ENCODE data around the gene CHRD.

Gene CHRD

GRCh38 chr3:184380185-184380626 is 352 bp downstream of the CHRD start:
- FAIRE-seq (no peak), DNase-seq (ENCODE audit: insufficient read length, low spot score) (peak; percentile 81)
- TF ChIP-seq CTCF (IDR thresholded peaks at IDR 0.05; ENCODE audit: insufficient read depth, missing control alignments): no peak

DNA sequence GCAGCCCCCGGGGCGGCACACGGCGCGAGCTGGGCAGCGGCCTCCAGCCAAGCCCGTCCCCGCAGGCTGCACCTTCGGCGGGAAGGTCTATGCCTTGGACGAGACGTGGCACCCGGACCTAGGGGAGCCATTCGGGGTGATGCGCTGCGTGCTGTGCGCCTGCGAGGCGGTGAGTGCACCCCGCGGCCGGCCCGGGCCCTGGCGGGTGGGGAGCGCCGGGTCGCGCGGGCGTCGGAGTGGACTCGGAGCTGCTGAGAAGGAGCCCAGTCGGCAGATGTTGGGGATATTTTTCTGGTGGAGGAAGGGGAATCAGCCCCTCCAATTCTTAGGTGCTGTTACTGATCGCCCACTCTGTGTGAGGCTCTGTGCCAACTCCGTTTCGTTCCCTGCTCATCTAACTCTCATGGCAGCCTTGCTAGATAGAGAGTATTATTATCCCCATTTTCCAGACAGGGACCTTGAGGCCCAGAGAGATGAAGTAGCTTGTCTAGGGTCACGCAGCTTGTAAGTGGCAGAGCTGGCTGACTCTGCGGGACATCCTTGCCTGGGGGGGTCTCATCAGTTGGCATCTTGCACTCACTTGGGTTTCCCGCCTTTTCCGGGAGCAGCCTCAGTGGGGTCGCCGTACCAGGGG is 890 bp downstream of the CHRD start:
- no peak for DNase-seq (ENCODE audit: insufficient read length, low spot score)
- FAIRE-seq: no peak
- no peak for TF ChIP-seq CTCF (IDR thresholded peaks at IDR 0.05; ENCODE audit: insufficient read depth, missing control alignments)

DNA sequence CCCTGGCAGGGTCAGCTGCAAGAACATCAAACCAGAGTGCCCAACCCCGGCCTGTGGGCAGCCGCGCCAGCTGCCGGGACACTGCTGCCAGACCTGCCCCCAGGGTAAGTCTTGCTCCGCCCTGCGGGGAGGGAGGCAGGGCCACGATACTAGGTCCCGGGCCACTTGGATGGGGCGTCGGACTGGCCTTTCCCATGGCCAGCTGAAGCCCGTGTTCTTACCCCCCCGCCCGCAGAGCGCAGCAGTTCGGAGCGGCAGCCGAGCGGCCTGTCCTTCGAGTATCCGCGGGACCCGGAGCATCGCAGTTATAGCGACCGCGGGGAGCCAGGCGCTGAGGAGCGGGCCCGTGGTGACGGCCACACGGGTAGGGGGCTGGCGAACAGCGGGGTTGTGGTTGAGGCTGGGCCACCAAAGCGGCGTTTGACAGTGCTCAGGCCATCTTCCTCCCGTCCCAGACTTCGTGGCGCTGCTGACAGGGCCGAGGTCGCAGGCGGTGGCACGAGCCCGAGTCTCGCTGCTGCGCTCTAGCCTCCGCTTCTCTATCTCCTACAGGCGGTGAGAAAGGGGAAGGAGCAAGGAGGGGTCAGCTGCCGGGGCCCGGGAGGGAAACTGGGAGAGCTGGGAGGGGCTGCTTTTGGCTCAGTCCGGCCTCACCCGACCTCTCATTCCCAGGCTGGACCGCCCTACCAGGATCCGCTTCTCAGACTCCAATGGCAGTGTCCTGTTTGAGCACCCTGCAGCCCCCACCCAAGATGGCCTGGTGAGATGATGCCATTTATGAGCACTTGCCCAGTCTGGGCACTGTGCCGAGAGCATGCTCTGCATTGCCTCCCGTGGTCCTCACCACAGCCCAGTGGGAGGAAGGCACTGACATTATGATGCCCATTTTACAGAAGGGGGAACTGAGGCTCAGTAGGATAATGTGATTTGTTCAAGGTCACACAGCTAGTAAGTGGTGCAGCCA is 1.7 kb downstream of the CHRD start:
- no peak for FAIRE-seq
- no peak for TF ChIP-seq CTCF (IDR thresholded peaks at IDR 0.05; ENCODE audit: insufficient read depth, missing control alignments)
- DNase-seq (ENCODE audit: insufficient read length, low spot score): no peak

GRCh38 chr3:184382326-184383032 is 2.6 kb downstream of the CHRD start:
- FAIRE-seq: no peak
- TF ChIP-seq CTCF (IDR thresholded peaks at IDR 0.05; ENCODE audit: insufficient read depth, missing control alignments): no peak
- DNase-seq (ENCODE audit: insufficient read length, low spot score): no peak

DNA sequence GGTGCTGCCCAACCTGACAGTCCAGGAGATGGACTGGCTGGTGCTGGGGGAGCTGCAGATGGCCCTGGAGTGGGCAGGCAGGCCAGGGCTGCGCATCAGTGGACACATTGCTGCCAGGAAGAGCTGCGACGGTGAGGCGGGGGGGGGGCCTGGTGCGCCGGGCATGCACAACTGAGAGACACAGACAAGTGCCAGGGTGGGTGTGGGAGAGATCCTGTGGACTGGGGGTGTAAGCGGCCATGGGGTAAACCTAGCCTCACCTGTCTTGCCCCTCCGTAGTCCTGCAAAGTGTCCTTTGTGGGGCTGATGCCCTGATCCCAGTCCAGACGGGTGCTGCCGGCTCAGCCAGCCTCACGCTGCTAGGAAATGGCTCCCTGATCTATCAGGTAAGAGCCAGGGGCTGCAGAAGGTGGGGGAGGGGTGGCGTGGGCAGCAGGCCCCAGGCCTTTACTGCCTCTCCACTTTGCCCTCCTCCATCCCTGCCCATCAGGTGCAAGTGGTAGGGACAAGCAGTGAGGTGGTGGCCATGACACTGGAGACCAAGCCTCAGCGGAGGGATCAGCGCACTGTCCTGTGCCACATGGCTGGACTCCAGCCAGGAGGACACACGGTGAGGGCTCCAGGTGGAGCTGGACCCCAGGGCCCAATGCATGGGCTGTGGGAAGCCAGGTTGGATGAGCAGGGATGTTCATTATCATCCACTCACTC is 3.3 kb downstream of the CHRD start:
- DNase-seq (ENCODE audit: insufficient read length, low spot score): no peak
- FAIRE-seq: no peak
- TF ChIP-seq CTCF (IDR thresholded peaks at IDR 0.05; ENCODE audit: insufficient read depth, missing control alignments): no peak

GRCh38 chr3:184384342-184384741 is 4.5 kb downstream of the CHRD start:
- FAIRE-seq: no peak
- no peak for TF ChIP-seq CTCF (IDR thresholded peaks at IDR 0.05; ENCODE audit: insufficient read depth, missing control alignments)
- no peak for DNase-seq (ENCODE audit: insufficient read length, low spot score)

Data from D721Med (cell line).